AG04450 (cell line): ENCODE measurements around the gene RUFY1. TPM values are rescaled to one million over a fixed set of nuclear protein-coding genes. Genes with fewer than 3 reads are reported as not detected.
A peak's percentile ranks its signal among the peaks of the same experiment; 100 is the strongest.
"Not testable (repeated sequence)": the region's sequence is repeated elsewhere in the genome, so short reads cannot be mapped to it uniquely, and the experiment has no call there.

ENCODE experiments used
- CTCF ChIA-PET: fragments of 300-600, 350-600 bp; formaldehyde crosslinking; extraction: SDS; loops from one replicate; lab custom pipeline; 2022; ENCODE audit warnings: antibody characterized with exemption, inconsistent platforms; lab: Charles Lee
- POLR2A ChIA-PET: fragments of 350-600 bp; formaldehyde crosslinking; extraction: SDS; loops from one replicate; lab custom pipeline; 2021; ENCODE audit warnings: antibody characterized with exemption, inconsistent platforms; lab: Yijun Ruan, JAX
- DNase-seq: peaks from one replicate; pipeline ENCODE4 v3.0.0-alpha.2; 2011; ENCODE audit warnings: low read depth, low spot score
- H3K27ac ChIP-seq: one replicate; pipeline ENCODE4 v1.5.1; 2012; ENCODE audit warnings: low read depth, low read length, control low read depth
- H3K27me3 ChIP-seq: one replicate; pipeline ENCODE4 v1.6.0; 2012; ENCODE audit warnings: low read length; ENCODE audit not compliant: control insufficient read depth, insufficient read depth
- H3K4me3 ChIP-seq: 2 replicates; pipeline ENCODE4 v1.5.1; 2011; ENCODE audit warnings: mild to moderate bottlenecking, low read depth, low read length, control low read depth
- H3K9me3 ChIP-seq: 2 replicates; pipeline ENCODE4 v1.5.1; 2012; ENCODE audit warnings: low read length; ENCODE audit not compliant: control insufficient read depth, insufficient read depth
- polyA plus RNA-seq: library from polyadenylated mRNA; depleted of rRNA; stranded (reverse); fragments of >200 nt; gene quantifications from 2 replicates; pipeline ENCODE4 v1.2.3, GENCODE V29; 2011; rRNA removed
- small RNA-seq: library from RNA; depleted of rRNA; stranded (forward); fragments of <200 nt; gene quantifications from one replicate; pipeline ENCODE3, GENCODE V24; 2012; ENCODE audit warnings: low read depth; ENCODE audit not compliant: insufficient read length
- TF ChIP-seq, protein P1 (sequence below): IDR thresholded peaks from 2 replicates; pipeline ENCODE4 v1.5.1; 2011; ENCODE audit warnings: low read depth, low read length, control low read depth, inconsistent platforms

Gene RUFY1
- polyA plus RNA-seq, 1 experiment: 31.1 TPM

DNA sequence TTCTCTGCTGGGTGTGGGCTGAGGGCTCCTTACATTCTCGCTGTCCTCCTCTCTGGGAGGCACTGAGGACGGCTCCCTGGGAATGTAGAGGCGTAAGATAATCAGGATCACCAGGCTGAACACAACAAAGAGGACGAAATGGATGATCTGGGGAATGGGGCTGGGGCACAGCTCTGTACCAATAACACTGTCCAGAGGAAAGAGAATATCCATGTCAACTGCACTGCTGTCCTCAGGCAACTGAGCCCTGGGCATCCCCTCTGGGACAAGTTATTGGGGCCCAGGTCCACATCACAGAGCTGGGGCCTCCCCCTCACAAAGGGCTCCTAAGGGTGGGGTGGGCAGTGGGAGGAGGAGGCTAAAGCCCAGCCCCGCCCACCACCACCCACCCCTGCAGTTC lies 94.4 kb downstream of the RUFY1 start:
- DNase-seq, H3K27ac ChIP-seq, POLR2A ChIA-PET, CTCF ChIA-PET, H3K9me3 ChIP-seq, H3K4me3 ChIP-seq: not testable (repeated sequence)
- H3K27me3 ChIP-seq: peaks cover 15% of the 10 kb centered on the region

DNA sequence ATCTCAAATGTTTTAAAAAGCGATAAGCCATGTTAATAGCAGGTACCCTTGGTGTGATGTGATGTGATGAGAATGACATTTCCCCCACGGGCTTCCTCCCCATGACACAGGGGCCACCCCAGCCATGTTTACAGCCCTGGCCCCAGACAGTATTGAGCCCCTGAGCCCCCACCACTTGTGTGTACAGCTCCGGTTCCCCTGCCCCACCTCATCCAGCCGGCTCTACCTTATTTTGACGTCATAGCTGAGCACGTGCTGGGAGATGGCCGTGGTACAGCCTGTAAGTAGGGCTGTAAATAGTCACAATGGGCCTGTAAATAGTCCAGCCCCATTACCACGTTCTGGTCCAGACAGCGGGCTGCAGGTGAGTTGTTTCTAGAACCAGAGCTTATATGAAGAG lies 98.1 kb downstream of the RUFY1 start:
- CTCF ChIA-PET: no interaction called here
- Histone ChIP-seq H3K9me3 (no peaks in the 10 kb centered on the region; the same call in 1 of the 2 replicates), H3K27ac (no peak overlapping the region), H3K4me3 (no peak overlapping the region), H3K27me3 (peaks cover 18% of the 10 kb centered on the region)
- POLR2A ChIA-PET: no interaction called here
- DNase-seq: no peak
- TF ChIP-seq, protein P1, sequence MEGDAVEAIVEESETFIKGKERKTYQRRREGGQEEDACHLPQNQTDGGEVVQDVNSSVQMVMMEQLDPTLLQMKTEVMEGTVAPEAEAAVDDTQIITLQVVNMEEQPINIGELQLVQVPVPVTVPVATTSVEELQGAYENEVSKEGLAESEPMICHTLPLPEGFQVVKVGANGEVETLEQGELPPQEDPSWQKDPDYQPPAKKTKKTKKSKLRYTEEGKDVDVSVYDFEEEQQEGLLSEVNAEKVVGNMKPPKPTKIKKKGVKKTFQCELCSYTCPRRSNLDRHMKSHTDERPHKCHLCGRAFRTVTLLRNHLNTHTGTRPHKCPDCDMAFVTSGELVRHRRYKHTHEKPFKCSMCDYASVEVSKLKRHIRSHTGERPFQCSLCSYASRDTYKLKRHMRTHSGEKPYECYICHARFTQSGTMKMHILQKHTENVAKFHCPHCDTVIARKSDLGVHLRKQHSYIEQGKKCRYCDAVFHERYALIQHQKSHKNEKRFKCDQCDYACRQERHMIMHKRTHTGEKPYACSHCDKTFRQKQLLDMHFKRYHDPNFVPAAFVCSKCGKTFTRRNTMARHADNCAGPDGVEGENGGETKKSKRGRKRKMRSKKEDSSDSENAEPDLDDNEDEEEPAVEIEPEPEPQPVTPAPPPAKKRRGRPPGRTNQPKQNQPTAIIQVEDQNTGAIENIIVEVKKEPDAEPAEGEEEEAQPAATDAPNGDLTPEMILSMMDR: no peak

DNA sequence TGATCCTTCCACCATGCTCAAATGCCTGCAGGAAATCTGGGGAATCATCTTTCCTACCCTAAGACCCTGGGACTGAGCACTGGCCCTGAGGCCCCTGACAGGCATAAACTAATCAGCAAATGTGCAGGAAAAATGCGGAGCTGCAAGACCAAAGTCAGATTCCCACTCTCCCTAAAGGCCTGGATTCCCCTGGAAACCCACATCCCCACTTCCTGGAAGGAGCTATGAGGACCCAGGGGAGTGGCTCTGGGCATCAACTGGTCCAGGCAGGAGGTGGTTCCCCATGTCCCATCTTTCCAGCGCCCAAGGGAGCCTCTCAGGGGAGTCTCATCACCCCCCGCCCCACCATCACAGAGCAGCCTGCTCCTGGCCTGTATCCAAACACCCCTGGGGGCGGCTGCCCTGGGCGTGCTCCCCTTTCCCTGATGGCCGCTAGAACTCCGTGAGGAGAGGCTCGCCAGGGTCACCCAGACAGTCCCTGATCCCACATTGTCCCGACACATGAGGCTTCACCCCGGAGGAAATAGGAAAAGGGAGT lies 98.9 kb downstream of the RUFY1 start:
- peaks cover 16% of the 10 kb centered on the region for H3K27me3 ChIP-seq
- DNase-seq, H3K27ac ChIP-seq, H3K4me3 ChIP-seq, H3K9me3 ChIP-seq: not testable (repeated sequence)
- POLR2A ChIA-PET: interaction anchor here (0.6 to 0.7 kb wide), 2 partner anchors 17 to 63 kb away, joined by 3 to 4 read pairs; no protein-coding TSS in a partner anchor
- CTCF ChIA-PET: interaction anchor here (0.7 kb wide), 1 partner anchor 110 kb away, joined by 3 read pairs; no protein-coding TSS in a partner anchor

DNA sequence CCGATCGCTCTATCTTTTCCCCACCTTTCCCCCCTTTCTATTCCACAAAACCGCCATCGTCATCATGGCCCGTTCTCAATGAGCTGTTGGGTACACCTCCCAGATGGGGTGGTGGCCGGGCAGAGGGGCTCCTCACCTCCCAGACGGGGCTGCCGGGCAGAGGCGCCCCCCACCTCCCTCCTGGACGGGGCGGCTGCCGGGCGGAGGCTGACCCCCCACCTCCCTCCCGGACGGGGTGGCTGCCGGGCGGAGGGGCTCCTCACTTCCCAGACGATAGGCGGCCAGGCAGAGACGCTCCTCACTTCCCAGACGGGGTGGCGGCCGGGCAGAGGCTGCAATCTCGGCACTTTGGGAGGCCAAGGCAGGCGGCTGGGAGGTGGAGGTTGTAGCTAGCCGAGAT lies 99.9 kb downstream of the RUFY1 start:
- POLR2A ChIA-PET, DNase-seq, CTCF ChIA-PET, H3K9me3 ChIP-seq, H3K4me3 ChIP-seq, H3K27ac ChIP-seq: not testable (repeated sequence)
- peaks cover 11% of the 10 kb centered on the region for H3K27me3 ChIP-seq

DNA sequence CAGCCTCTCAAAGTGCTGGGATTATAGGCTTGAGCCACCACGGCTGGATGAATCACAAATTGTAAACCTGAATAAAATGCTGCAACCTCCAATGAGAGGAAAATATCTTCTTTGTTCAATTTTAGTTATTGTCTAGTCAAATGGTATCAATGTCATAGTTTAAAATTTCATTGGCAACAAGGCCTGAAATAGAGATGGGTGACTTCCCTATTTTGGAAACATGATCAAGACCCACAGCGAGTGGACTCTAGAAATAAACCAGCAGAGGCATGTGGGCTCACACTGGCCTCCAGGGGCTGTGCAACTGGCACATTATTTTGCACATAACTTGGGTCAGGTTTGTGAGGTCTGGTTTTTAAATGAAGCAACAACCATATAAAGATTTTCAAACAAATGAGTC lies 102.8 kb downstream of the RUFY1 start:
- H3K27me3 ChIP-seq, DNase-seq, CTCF ChIA-PET, POLR2A ChIA-PET, H3K27ac ChIP-seq, H3K4me3 ChIP-seq, H3K9me3 ChIP-seq: not testable (repeated sequence)

DNA sequence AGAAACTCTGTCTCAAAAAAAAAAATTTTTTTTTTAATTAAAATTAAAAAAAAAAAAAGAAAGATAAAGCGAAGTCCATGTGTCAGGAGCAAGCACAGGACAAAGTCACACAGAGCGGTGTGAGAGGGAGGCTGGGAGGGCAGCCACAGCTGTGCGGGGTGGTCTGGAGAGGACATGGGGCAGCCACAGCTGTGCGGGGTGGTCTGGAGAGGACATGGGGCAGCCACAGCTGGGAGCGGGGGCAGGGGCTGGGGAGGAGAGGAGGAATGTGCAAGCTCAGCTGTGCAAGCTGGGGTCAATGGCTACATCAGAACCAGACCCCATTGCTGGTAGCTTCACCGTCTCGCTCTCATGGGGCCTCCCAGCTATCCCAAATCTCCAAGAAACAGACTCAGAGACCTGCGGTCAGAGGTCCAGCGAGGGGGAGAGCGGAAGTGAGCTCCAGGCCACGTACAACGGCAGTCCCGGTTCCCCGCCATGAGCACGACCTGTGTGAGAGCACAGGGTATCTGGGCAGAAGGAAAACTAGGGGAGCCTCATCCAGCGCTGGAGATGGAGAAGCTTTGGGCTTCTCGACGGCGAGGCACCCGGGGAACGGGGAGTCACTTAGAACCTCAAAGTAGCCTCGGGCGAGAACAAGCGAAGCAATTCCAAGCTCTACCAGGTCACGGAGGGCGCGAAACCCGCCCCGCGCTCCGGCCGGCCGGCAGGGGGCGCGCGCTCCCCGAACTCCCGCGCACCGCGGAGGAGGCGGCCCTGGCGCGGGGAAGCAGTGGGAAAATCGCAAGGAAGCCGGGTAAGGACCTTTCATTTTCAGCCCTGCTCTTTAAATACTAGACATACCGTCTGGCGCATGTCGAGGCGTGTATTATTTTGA lies 107.2 kb downstream of the RUFY1 start:
- POLR2A ChIA-PET, H3K27me3 ChIP-seq, DNase-seq, H3K9me3 ChIP-seq, H3K4me3 ChIP-seq, CTCF ChIA-PET, H3K27ac ChIP-seq: not testable (repeated sequence)

DNA sequence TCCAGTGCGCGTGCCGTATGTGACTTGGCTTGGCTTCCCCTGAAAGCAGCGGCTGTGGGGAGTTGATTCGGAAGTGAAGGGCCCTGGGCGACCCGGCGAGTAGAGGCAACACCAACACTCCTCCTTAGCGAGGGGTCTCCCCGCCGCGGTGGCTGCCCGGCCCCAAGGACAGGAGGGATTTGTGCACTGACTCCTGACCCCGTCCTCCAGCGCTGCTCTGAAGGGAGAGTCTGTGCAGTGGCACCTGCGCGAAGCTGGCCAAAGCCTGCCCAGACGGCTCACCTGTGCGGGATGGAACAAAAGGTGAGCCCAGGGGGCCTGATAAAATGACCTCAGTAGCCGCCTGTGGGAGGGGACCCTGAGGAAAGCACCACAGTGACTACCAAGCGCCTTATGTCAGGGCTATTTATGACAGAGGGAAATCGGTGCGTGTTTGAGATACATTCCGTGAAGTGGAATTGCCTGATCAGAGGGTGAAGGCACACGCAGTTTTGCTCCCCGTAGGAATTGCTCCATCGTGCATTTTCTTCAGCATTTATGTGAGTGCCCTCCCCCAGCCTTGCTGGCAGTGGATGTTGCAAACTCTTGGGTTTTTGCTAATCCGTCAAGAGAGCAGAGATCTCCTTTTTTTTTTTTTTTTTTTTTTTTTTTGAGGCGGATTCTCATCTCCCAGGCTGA lies 108.0 kb downstream of the RUFY1 start:
- DNase-seq, H3K27ac ChIP-seq, H3K9me3 ChIP-seq, H3K27me3 ChIP-seq: not testable (repeated sequence)
- ChIA-PET CTCF (interaction anchor here (0.6 kb wide), 1 partner anchor 349 kb away, joined by 6 read pairs; no protein-coding TSS in a partner anchor), POLR2A (interaction anchor here (0.7 kb wide), 1 partner anchor 47 kb away, joined by 8 read pairs; no protein-coding TSS in a partner anchor)
- peak overlapping the region; percentile 67 for H3K4me3 ChIP-seq

Small RNA genes lying within 50 kb of the gene (small RNA-seq; reads per million reads assigned to genes)
- gene AC136628.3 (not detected), gene RF00017 (not detected)

Other genes with a start within 250 kb of the RUFY1 start
- 22.6 and 25.8 TPM in 2 replicates for gene ADAMTS2, start 205.1 kb upstream of the RUFY1 start, polyA plus RNA-seq
- 341 and 383 TPM in 2 replicates for gene HNRNPH1, start 73.1 kb downstream of the RUFY1 start, polyA plus RNA-seq
- gene CBY3, start 130.5 kb downstream of the RUFY1 start, polyA plus RNA-seq: not detected in 2 replicates
- gene CANX, start 148.4 kb downstream of the RUFY1 start, polyA plus RNA-seq: 817 and 925 TPM in 2 replicates
- gene MAML1, start 182.3 kb downstream of the RUFY1 start, polyA plus RNA-seq: 4.9 and 8.8 TPM in 2 replicates
- gene LTC4S, start 243.4 kb downstream of the RUFY1 start, polyA plus RNA-seq: 0.40 and 0.56 TPM in 2 replicates